Fibroblast of lung (primary cell): ENCODE results near the gene ENKUR. TPM values are rescaled to one million over a fixed set of nuclear protein-coding genes. Genes with fewer than 3 reads are reported as not detected.

Experiments
- DNase-seq, 2 donors: peaks; one replicate each; pipeline versions ENCODE4 v3.0.0 to v3.0.0-alpha.2; 2010; ENCODE audit warnings: low read depth in 2 of 2
- H2AFZ ChIP-seq: 2 replicates; pipeline ENCODE4 v1.5.1; 2012; ENCODE audit warnings: low read length, control low read depth, inconsistent platforms
- H3K27ac ChIP-seq: 2 replicates; pipeline ENCODE4 v1.5.1; 2011; ENCODE audit warnings: low read length, control low read depth; ENCODE audit not compliant: insufficient read depth
- H3K27me3 ChIP-seq: 2 replicates; pipeline ENCODE4 v1.5.1; 2011; ENCODE audit warnings: mild to moderate bottlenecking, low read length; ENCODE audit not compliant: control insufficient read depth, insufficient read depth
- H3K36me3 ChIP-seq: 2 replicates; pipeline ENCODE4 v1.5.1; 2011; ENCODE audit warnings: low read length; ENCODE audit not compliant: control insufficient read depth, insufficient read depth
- H3K4me1 ChIP-seq: 2 replicates; pipeline ENCODE4 v1.5.1; 2011; ENCODE audit warnings: low read length; ENCODE audit not compliant: control insufficient read depth, insufficient read depth; ENCODE audit errors: extremely low read depth
- H3K4me2 ChIP-seq: 2 replicates; pipeline ENCODE4 v1.5.1; 2011; ENCODE audit warnings: low read length, control low read depth; ENCODE audit not compliant: insufficient read depth; ENCODE audit errors: extremely low read depth
- H3K4me3 ChIP-seq, 4 experiments: fragments of 200-600 bp in 1 of 4; sonication (generic) in 1 of 4; replicated peaks in 1 of 4; 2 replicates each; pipeline ENCODE4 v1.5.1; 2011 to 2016; ENCODE audit warnings: low read length in 4 of 4, low read depth in 3 of 4, mild to moderate bottlenecking in 3 of 4, control low read depth in 2 of 4, inconsistent platforms in 1 of 4, mixed read lengths in 1 of 4; ENCODE audit not compliant: insufficient read depth in 1 of 4; ENCODE audit errors: control extremely low read depth in 1 of 4
- H3K79me2 ChIP-seq: 2 replicates; pipeline ENCODE4 v1.5.1; 2012; ENCODE audit warnings: mild to moderate bottlenecking, low read length, inconsistent platforms; ENCODE audit not compliant: control insufficient read depth, insufficient read depth
- H3K9ac ChIP-seq: 2 replicates; pipeline ENCODE4 v1.5.1; 2011; ENCODE audit warnings: mild to moderate bottlenecking, low read length, control low read depth; ENCODE audit not compliant: insufficient read depth
- H3K9me3 ChIP-seq: 2 replicates; pipeline ENCODE4 v1.5.1; 2012; ENCODE audit warnings: low read depth, low read length; ENCODE audit not compliant: control insufficient read depth, insufficient read depth
- H4K20me1 ChIP-seq: 2 replicates; pipeline ENCODE4 v1.5.1; 2011; ENCODE audit warnings: low read length; ENCODE audit not compliant: control insufficient read depth, insufficient read depth; ENCODE audit errors: extremely low read depth
- EZH2 ChIP-seq: IDR thresholded peaks from 2 replicates; pipeline ENCODE4 v1.5.1; 2012; ENCODE audit warnings: low read length, control low read depth, mild to moderate bottlenecking; ENCODE audit errors: missing control alignments
- polyA plus RNA-seq, 2 donors: library from polyadenylated mRNA; depleted of rRNA in 1 of 2; stranded (reverse) in 1 of 2; unstranded in 1 of 2; fragments of >200 nt; gene quantifications; 2 replicates each; pipeline ENCODE4 v1.2.1, GENCODE V29; 2011 to 2012; ENCODE audit warnings: missing spikeins in 1 of 2
- total RNA-seq: library from RNA; depleted of rRNA; stranded (reverse); fragments of >200 nt; gene quantifications from 2 replicates; pipeline ENCODE4 v1.2.1, GENCODE V29; 2014
- TF ChIP-seq, protein P1 (sequence below), 2 donors: IDR thresholded peaks in 1 of 2; conservative IDR thresholded peaks in 1 of 2; 1 replicate in 1 of 2; 2 replicates in 1 of 2; pipeline ENCODE4 v1.5.1; 2011 to 2012; ENCODE audit warnings: low read length in 2 of 2, control low read depth in 1 of 2, inconsistent platforms in 1 of 2, low read depth in 1 of 2, mild to moderate bottlenecking in 1 of 2

The ENKUR gene
- total and polyA plus RNA-seq, 2 donors (not counting 1 experiment from before 2014, with no cell fraction given) = 0.06 to 0.17 TPM

DNA sequence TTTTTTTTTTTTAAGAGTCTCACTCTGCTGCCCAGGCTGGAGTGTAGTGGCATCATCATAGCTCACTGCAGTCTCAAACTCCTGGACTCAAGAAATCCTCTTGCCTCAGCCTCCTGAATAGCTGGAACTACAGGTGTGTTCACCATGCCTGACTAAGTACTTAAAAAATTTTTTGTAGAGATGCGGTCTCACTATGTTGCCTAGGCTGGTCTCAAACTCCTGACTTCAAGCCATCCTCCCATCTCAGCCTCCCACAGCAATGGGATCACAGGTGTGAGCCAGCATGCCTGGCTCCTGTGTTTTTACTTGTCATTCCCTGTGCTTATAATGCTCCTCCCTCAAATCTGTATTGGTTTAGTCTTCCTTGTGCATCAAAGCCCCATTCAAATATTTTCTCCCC is 47.2 kb upstream of the ENKUR start:
- no peaks in the 10 kb centered on the region for H3K79me2 ChIP-seq
- H3K4me3 ChIP-seq = no peak overlapping the region
- no peaks in the 10 kb centered on the region for H3K9me3 ChIP-seq
- no peak overlapping the region for H3K9ac ChIP-seq
- H4K20me1 ChIP-seq = no peaks in the 10 kb centered on the region
- no peaks in the 10 kb centered on the region for H3K4me1 ChIP-seq
- no peak overlapping the region for H3K27ac ChIP-seq
- H3K27me3 ChIP-seq = no peaks in the 10 kb centered on the region
- DNase-seq = no peak
- H3K4me2 ChIP-seq = no peak overlapping the region
- H3K36me3 ChIP-seq = no peaks in the 10 kb centered on the region
- H2AFZ ChIP-seq = no peak overlapping the region
- TF ChIP-seq, protein P1, sequence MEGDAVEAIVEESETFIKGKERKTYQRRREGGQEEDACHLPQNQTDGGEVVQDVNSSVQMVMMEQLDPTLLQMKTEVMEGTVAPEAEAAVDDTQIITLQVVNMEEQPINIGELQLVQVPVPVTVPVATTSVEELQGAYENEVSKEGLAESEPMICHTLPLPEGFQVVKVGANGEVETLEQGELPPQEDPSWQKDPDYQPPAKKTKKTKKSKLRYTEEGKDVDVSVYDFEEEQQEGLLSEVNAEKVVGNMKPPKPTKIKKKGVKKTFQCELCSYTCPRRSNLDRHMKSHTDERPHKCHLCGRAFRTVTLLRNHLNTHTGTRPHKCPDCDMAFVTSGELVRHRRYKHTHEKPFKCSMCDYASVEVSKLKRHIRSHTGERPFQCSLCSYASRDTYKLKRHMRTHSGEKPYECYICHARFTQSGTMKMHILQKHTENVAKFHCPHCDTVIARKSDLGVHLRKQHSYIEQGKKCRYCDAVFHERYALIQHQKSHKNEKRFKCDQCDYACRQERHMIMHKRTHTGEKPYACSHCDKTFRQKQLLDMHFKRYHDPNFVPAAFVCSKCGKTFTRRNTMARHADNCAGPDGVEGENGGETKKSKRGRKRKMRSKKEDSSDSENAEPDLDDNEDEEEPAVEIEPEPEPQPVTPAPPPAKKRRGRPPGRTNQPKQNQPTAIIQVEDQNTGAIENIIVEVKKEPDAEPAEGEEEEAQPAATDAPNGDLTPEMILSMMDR (conservative IDR thresholded peaks at IDR 0.05 in 1 of 2, IDR thresholded peaks at IDR 0.05 in 1 of 2; ENCODE audit: low read depth in 1 of 2, low read length in 2 of 2) = no peak
- TF ChIP-seq EZH2 = no peak

- peak in 1 of 2 donors; percentile 78 for DNase-seq
- no peak overlapping the region for H3K4me3 ChIP-seq
- no peak overlapping the region for H2AFZ ChIP-seq
- H3K36me3 ChIP-seq = no peaks in the 10 kb centered on the region
- no peaks in the 10 kb centered on the region for H3K4me1 ChIP-seq
- H3K4me2 ChIP-seq = no peak overlapping the region
- H3K9ac ChIP-seq = no peak overlapping the region
- H3K79me2 ChIP-seq = no peaks in the 10 kb centered on the region
- no peak overlapping the region for H3K27ac ChIP-seq
- H3K27me3 ChIP-seq = no peaks in the 10 kb centered on the region
- H3K9me3 ChIP-seq = no peaks in the 10 kb centered on the region
- TF ChIP-seq EZH2 = no peak
- TF ChIP-seq, protein P1 (conservative IDR thresholded peaks at IDR 0.05 in 1 of 2, IDR thresholded peaks at IDR 0.05 in 1 of 2; ENCODE audit: low read depth in 1 of 2, low read length in 2 of 2) = no peak
- H4K20me1 ChIP-seq = no peaks in the 10 kb centered on the region
Observed at GRCh38 chr10:25061711-25062449, 45.9 kb upstream of the ENKUR start.

GRCh38 chr10:25061125-25061524 is 45.2 kb upstream of the ENKUR start:
- TF ChIP-seq, protein P1 (conservative IDR thresholded peaks at IDR 0.05 in 1 of 2, IDR thresholded peaks at IDR 0.05 in 1 of 2; ENCODE audit: low read depth in 1 of 2, low read length in 2 of 2) = no peak
- TF ChIP-seq EZH2 = no peak
- Histone ChIP-seq H3K9ac (no peak overlapping the region), H3K4me2 (no peak overlapping the region), H3K27ac (no peak overlapping the region), H4K20me1 (no peaks in the 10 kb centered on the region), H2AFZ (no peak overlapping the region), H3K9me3 (no peaks in the 10 kb centered on the region), H3K36me3 (no peaks in the 10 kb centered on the region), H3K27me3 (no peaks in the 10 kb centered on the region), H3K79me2 (no peaks in the 10 kb centered on the region), H3K4me1 (no peaks in the 10 kb centered on the region), H3K4me3 (no peak overlapping the region)
- no peak for DNase-seq
